SH-SY5Y (cell line): Measurements from ENCODE around the gene FCGBP.

Experiments used
- GATA2 ChIP-seq: IDR thresholded peaks from 2 replicates; pipeline ENCODE4 v1.6.1; 2011; ENCODE audit warnings: mild to moderate bottlenecking, low read depth, low read length
- GATA3 ChIP-seq: IDR thresholded peaks from 2 replicates; pipeline ENCODE4 v1.6.1; 2011; ENCODE audit warnings: low read depth, mild to moderate bottlenecking, low read length, moderate library complexity

- TF ChIP-seq GATA2 (no peak), GATA3 (no peak)
Observed at GRCh38 chr19:39928357-39928725, 6.1 kb downstream of the FCGBP start.
